Amniotic epithelial cell (primary cell): ENCODE results near the gene NXPE4.
"Not testable (repeated sequence)": the region's sequence is repeated elsewhere in the genome, so short reads cannot be mapped to it uniquely, and the experiment has no call there.

ENCODE experiments used
- DNase-seq: peaks from one replicate; pipeline ENCODE4 v3.0.0-alpha.2; 2010; ENCODE audit warnings: low read depth

NXPE4 gene

GRCh38 chr11:114595571-114595970 is at the start of gene NXPE4:
TSS of gene NXPE4 (minus strand) at chr11:114595786. CDS start at chr11:114594759, 1,027 bp downstream.
- no peak for DNase-seq

GRCh38 chr11:114639440-114639839 is 43.9 kb upstream of the NXPE4 start:
- not testable (repeated sequence) for DNase-seq

DNA sequence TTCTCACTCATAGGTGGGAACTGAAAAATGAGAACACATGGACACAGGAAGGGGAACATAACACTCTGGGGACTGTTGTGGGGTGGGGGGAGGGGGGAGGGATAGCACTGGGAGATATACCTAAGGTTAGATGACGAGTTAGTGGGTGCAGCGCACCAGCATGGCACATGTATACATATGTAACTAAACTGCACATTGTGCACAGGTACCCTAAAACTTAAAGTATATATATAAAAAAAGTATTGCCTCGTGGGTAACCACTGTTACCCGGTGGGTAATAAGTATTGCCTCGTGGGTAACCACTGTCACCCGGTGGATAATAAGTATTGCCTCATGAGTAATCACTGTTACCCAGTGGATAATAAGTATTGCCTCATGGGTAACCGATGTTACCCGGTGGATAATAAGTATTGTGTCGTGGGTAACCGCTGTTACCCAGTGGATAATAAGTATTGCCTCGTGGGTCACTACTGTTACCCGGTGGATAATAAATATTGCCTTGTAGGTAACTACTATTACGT is 35.9 kb upstream of the NXPE4 start:
- DNase-seq: not testable (repeated sequence)

GRCh38 chr11:114625294-114625693 is 29.7 kb upstream of the NXPE4 start:
- DNase-seq: no peak

DNA sequence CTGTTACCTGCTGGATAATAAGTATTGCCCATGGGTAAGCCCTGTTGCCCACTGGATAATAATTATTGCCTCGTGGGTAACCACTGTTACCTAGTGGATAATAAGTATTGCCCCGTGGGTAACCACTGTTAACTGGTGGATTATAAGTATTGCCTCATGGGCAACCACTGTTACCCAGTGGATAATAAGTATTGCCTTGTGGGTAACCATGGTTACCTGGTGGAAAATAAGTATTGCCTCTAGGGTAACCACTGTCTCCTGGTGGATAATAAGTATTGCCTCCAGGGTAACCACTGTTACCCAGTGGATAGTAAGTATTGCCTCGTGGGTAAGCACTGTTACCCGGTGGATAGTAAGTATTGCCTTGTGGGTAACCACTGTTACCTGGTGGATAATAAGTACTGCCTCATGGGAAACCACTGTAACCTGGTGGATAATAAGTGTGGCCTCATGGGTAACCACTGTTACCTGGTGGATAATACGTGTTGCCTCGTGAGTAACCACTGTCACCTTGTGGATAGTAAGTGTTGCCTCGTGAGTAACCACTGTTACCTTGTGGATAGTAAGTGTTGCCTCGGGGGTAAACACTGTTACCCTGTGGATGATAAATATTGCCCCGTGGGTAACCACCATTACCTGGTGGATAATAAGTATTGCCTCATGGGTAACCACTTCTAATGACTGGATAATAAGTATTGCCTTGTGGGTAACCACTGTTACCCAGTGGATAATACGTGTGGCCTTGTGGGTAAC is 29.0 kb upstream of the NXPE4 start:
- no peak for DNase-seq

GRCh38 chr11:114623720-114624119 is 28.1 kb upstream of the NXPE4 start:
- no peak for DNase-seq

DNA sequence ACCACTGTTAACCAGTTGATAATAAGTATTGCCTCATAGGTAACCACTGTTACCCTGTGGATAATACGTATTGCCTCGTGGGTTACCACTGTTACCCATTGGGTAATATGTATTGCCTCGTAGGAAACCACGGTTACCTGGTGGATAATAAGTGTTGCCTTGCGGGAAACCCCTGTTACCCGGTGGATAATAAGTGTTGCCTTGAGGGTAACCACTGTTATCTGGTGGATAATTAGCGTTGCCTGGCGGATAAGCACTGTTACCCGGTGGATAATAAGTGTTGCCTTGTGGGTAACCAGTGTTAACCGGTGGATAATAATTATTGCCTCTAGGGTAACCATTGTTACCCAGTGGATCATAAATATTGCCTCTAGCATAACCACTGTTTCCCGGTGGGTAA is 27.3 kb upstream of the NXPE4 start:
- no peak for DNase-seq

DNA sequence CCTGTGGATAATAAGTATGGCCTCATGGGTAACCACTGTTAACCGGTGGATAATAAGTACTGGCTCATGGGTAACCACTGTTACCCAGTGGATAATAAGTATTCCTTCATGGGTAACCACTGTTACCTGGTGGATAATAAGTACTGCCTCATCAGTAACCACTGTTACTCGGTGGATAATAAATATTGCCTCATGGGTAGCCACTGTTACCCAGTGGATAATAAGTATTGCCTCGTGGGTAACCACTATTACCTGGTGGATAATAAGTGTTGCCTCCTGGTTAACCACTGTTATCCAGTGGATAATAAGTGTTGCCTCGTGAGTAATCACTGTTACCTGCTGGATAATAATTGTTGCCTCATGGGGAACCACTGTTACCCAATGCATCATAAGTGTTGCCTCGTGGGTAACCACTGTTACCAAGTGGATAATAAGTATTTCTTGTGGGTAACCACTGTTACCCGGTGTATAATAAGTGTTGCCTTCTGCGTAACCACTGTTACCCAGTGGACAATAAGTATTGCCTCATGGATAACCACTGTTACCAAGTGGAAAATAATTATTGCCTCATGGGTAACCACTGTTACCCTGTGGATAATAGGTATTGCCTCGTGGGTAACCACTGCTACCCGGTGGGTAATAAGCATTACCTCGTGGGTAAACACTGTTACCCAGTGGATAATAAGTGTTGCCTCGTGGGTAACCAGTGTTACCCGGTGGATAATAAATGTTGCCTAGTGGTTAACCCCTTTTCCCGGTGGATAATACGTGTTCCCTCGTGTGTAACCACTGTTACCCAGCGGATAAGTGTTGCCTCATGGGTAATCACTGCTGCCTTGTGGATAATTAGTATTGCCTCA is 26.6 kb upstream of the NXPE4 start:
- no peak for DNase-seq

GRCh38 chr11:114621072-114621471 is 25.5 kb upstream of the NXPE4 start:
- no peak for DNase-seq

GRCh38 chr11:114619659-114620173 is 24.1 kb upstream of the NXPE4 start:
- no peak for DNase-seq

DNA sequence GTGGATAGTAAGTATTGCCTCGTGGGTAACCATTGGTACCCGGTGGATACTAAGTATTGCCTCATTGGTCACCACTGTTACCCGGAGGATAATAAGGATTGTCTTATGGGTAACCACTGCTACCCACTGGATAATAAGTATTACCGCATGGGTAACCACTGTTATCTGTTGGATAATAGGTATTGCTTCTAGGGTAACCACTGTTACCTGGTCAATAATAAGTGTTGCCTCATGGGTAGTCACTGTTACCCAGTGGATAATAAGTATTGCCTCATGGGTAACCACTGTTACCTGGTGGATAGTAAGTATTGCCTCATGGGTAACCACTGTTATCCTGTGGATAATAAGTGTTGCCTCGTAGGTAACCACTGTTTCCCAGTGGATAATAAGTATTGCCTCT is 22.6 kb upstream of the NXPE4 start:
- no peak for DNase-seq

- DNase-seq: no peak
Measured at GRCh38 chr11:114617157-114618124, 21.9 kb upstream of the NXPE4 start.

GRCh38 chr11:114616516-114616915 is 20.9 kb upstream of the NXPE4 start:
- no peak for DNase-seq

GRCh38 chr11:114615448-114616361 is 20.1 kb upstream of the NXPE4 start:
- DNase-seq: no peak

DNA sequence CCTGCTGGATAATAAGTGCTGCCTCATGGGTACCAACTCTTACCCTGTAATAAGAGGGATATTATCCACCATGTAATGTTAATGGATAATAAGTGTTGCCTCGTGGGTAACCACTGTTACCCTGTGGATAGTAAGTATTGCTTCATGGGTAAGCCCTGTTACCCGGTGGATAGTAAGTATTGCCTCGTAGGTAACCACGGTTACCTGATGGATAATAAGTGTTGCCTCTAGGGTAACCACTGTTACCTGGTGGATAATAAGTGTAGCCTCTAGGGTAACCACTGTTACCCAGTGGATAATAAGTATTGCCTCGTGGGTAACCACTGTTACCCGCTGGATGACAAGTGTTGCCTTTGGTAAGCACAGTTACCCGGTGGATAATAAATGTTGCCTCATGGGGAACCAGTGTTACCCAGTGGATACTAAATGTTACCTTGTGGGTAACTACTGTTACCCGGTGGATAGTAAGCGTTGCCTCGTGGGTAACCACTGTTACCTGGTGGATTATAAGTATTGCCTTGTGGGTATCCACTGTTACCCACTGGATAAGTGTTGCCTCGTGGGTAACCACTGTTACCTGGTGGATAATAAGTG is 18.6 kb upstream of the NXPE4 start:
- no peak for DNase-seq

DNA sequence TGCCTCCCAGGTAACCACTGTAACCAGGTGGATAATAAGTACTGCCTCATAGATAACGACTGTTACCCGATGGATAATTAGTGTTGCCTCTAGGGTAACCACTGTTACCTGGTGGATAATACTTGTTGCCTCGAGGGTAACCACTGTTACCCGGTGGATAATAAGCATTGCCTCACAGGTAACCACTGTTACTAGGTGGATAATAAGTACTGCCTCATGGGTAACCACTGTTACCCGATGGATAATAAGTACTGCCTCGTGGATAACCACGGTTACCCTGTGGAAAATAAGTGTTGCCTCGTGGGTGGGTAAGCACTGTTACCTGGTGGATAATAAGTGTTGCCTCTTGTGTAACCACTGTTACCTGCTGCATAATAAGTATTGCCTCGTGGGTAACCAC is 17.5 kb upstream of the NXPE4 start:
- DNase-seq: not testable (repeated sequence)

DNA sequence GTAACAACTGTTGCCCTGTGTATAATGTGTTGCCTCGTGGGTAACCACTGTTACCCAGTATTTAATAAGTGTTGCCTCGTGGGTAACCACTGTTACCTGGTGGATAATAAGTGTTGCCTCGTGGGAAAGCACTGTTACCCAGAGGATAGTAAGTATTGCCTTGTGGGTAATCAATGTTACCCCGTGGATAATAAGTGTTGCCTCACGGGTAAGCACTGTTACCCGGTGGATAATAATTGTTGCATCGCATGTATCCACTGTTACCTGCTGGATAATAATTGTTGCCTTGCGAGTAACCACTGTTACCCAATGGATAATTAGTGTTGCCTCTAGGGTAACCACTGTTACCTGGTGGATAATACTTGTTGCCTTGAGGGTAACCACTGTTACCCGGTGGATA is 17.1 kb upstream of the NXPE4 start:
- DNase-seq: no peak

DNA sequence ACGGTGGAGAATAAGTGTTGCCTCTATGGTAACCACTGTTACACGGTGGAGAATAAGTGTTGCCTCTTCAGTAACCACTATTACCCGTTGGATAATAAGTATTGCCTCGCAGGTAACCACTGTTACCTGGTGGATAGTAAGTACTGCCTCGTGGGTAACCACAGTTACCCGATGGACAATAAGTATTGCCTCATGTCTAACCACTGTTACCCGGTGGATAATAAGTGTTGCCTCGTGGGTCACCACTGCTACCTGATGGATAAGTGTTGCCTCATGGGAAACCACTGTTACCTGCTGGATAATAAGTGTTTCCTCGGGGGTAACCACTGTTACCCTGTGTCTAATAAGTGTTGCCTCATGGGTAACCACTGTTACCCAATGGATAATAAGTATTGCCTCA is 16.6 kb upstream of the NXPE4 start:
- not testable (repeated sequence) for DNase-seq

- peak; percentile 23 for DNase-seq
Measured at GRCh38 chr11:114610984-114611944, 15.7 kb upstream of the NXPE4 start.
